Suprapubic skin (tissue), 4 donors: ENCODE data around the gene DUS4L. TPM values are rescaled to one million over a fixed set of nuclear protein-coding genes. Genes with fewer than 3 reads are reported as not detected.

Experiments used
- DNase-seq, 2 donors: peaks; one replicate each; pipeline ENCODE4 v3.0.0-alpha.2; 2019; ENCODE audit warnings: low spot score in 2 of 2
- H3K27ac ChIP-seq: fragments of 200-600 bp; sonication (generic); one replicate; pipeline ENCODE4 v1.5.1; 2019
- H3K27me3 ChIP-seq: fragments of 200-600 bp; sonication (generic); one replicate; pipeline ENCODE4 v1.5.1; 2019
- H3K36me3 ChIP-seq: fragments of 200-600 bp; sonication (generic); one replicate; pipeline ENCODE4 v1.5.1; 2019
- H3K4me1 ChIP-seq: fragments of 200-600 bp; sonication (generic); one replicate; pipeline ENCODE4 v1.5.1; 2019
- H3K4me3 ChIP-seq: fragments of 200-600 bp; sonication (generic); one replicate; pipeline ENCODE4 v1.5.1; 2019; ENCODE audit warnings: mild to moderate bottlenecking
- H3K9me3 ChIP-seq: fragments of 200-600 bp; sonication (generic); one replicate; pipeline ENCODE4 v1.5.1; 2019
- CTCF ChIP-seq, 2 donors: fragments of 200-600 bp in 1 of 2; fragments of 450-650 bp in 1 of 2; sonication (generic) in 1 of 2; IDR thresholded peaks; one replicate each; pipeline ENCODE4 v1.5.1; 2016 to 2019; ENCODE audit warnings: antibody characterized with exemption in 2 of 2, mild to moderate bottlenecking in 1 of 2, moderate library complexity in 1 of 2
- EP300 ChIP-seq: sonication (generic); formaldehyde crosslinking; IDR thresholded peaks from one replicate; pipeline ENCODE4 v1.6.1; 2017; ENCODE audit warnings: antibody characterized with exemption
- POLR2A ChIP-seq, 2 donors: fragments of 450-650 bp; IDR thresholded peaks; one replicate each; pipeline ENCODE4 v1.6.1; 2017; ENCODE audit warnings: antibody characterized with exemption in 2 of 2, mild to moderate bottlenecking in 2 of 2, moderate library complexity in 2 of 2
- POLR2AphosphoS5 ChIP-seq, 3 donors: sonication (generic); formaldehyde crosslinking; IDR thresholded peaks; one replicate each; pipeline ENCODE4 v1.6.1; 2017; ENCODE audit warnings: antibody characterized with exemption in 3 of 3
- WGBS: methylation state at CpG from one replicate; pipeline ENCODE4 v1.1.5; 2018; 5-methylcytosine and 5-hydroxymethylcytosine counted together
- total RNA-seq, 4 donors: library from RNA; depleted of rRNA; stranded (reverse); fragments of >200 nt; gene quantifications; one replicate each; pipeline ENCODE4 v1.1.0, GENCODE V29; 2016

Gene DUS4L
- total RNA-seq, 4 donors from 2014 or later: 6.0 to 11.0 (median 7.8) TPM

- 94% methylated on average over 2 of the region's 2 CpGs for WGBS
Observed at GRCh38 chr7:107600816-107601215, 37.0 kb downstream of the DUS4L start.

GRCh38 chr7:107605218-107605815 lies 41.5 kb downstream of the DUS4L start:
- H3K9me3 ChIP-seq: no peaks in the 10 kb centered on the region
- peaks cover 20% of the 10 kb centered on the region for H3K36me3 ChIP-seq
- DNase-seq: no peak
- H3K4me1 ChIP-seq: peaks cover 4% of the 10 kb centered on the region
- TF ChIP-seq POLR2A (IDR thresholded peaks at IDR 0.05) (no peak), POLR2AphosphoS5 (IDR thresholded peaks at IDR 0.05) (no peak), CTCF (IDR thresholded peaks at IDR 0.05) (no peak), EP300 (no peak)
- no peak overlapping the region for H3K4me3 ChIP-seq
- H3K27ac ChIP-seq: no peak overlapping the region
- WGBS: 89% methylated on average over 3 of the region's 3 CpGs
- H3K27me3 ChIP-seq: no peaks in the 10 kb centered on the region

More at GRCh38 chr7:107600816-107601215, 37.0 kb downstream of the DUS4L start:
- Histone ChIP-seq H3K36me3 (peaks cover 28% of the 10 kb centered on the region), H3K27me3 (no peaks in the 10 kb centered on the region), H3K27ac (no peak overlapping the region), H3K4me3 (no peak overlapping the region), H3K4me1 (peaks cover 3% of the 10 kb centered on the region), H3K9me3 (no peaks in the 10 kb centered on the region)
- DNase-seq: no peak
- TF ChIP-seq EP300 (no peak), CTCF (IDR thresholded peaks at IDR 0.05) (no peak), POLR2A (IDR thresholded peaks at IDR 0.05) (no peak), POLR2AphosphoS5 (IDR thresholded peaks at IDR 0.05) (no peak)

DNA sequence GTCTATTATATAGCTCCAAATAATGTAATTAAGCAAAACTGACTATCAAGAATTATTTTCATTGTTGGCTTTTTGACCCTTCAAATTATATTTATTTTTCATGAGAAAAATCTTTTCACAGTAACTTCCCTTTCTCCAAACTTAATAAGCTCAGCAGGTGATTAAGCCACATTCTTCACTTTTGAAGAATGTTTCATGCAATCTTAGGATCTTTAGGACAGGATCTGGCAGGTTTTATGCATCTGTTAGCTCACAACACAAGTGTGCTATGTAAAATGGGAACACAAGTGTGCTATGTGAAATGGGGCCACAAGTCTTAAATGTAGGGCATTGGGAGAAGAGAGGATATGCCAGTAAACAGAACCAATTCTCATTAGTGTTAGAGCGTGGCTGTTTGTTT lies 42.5 kb downstream of the DUS4L start:
- H3K36me3 ChIP-seq: peaks cover 10% of the 10 kb centered on the region
- no peak overlapping the region for H3K27ac ChIP-seq
- TF ChIP-seq CTCF (IDR thresholded peaks at IDR 0.05) (no peak), POLR2AphosphoS5 (IDR thresholded peaks at IDR 0.05) (no peak), EP300 (no peak), POLR2A (IDR thresholded peaks at IDR 0.05) (no peak)
- 91% methylated on average over 1 of the region's 1 CpG for WGBS
- no peaks in the 10 kb centered on the region for H3K27me3 ChIP-seq
- peaks cover 4% of the 10 kb centered on the region for H3K4me1 ChIP-seq
- no peaks in the 10 kb centered on the region for H3K9me3 ChIP-seq
- H3K4me3 ChIP-seq: no peak overlapping the region
- no peak for DNase-seq

- Histone ChIP-seq H3K27ac (no peak overlapping the region), H3K9me3 (no peaks in the 10 kb centered on the region), H3K4me3 (no peak overlapping the region), H3K4me1 (peaks cover 4% of the 10 kb centered on the region), H3K27me3 (no peaks in the 10 kb centered on the region), H3K36me3 (peaks cover 25% of the 10 kb centered on the region)
- 29% methylated on average over 4 of the region's 4 CpGs for WGBS
- no peak for DNase-seq
- TF ChIP-seq CTCF (IDR thresholded peaks at IDR 0.05): no peak
- TF ChIP-seq POLR2A (IDR thresholded peaks at IDR 0.05): no peak
- no peak for TF ChIP-seq POLR2AphosphoS5 (IDR thresholded peaks at IDR 0.05)
- no peak for TF ChIP-seq EP300
Observed at GRCh38 chr7:107609811-107610261, 46.1 kb downstream of the DUS4L start.

DNA sequence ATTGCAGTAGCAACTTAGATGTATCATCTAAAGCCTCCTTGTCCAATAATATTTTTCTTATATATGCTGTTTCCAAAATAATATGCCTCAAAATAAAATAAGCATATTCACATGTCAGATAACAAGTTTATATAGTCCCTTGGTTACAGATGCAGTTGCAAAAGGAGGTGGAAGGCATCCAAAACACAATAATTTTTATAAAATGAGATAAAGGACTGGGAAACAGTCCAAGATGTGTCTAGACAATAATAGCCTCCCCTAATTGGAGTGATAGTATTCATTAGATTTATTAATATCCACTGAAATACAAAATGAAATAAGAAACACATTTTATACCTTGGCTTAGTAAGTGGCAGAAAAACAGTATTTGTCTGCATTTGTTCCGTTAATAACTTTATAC lies 46.6 kb downstream of the DUS4L start:
- peaks cover 4% of the 10 kb centered on the region for H3K4me1 ChIP-seq
- no peaks in the 10 kb centered on the region for H3K9me3 ChIP-seq
- H3K36me3 ChIP-seq: peaks cover 28% of the 10 kb centered on the region
- WGBS: 98% methylated on average over 1 of the region's 1 CpG
- no peak overlapping the region for H3K4me3 ChIP-seq
- no peaks in the 10 kb centered on the region for H3K27me3 ChIP-seq
- no peak for TF ChIP-seq POLR2AphosphoS5 (IDR thresholded peaks at IDR 0.05)
- no peak for TF ChIP-seq POLR2A (IDR thresholded peaks at IDR 0.05)
- no peak for TF ChIP-seq EP300
- no peak for TF ChIP-seq CTCF (IDR thresholded peaks at IDR 0.05)
- DNase-seq: no peak
- no peak overlapping the region for H3K27ac ChIP-seq
